Measurements from ENCODE around the gene UHRF1.
"Not testable (repeated sequence)": the region's sequence is repeated elsewhere in the genome, so short reads cannot be mapped to it uniquely, and the experiment has no call there.

The UHRF1 gene

GRCh38 chr19:4974880-4975469 is 65.7 kb downstream of the UHRF1 start:
- DNase-seq, result no peak

GRCh38 chr19:4975601-4976000 is 66.3 kb downstream of the UHRF1 start:
- DNase-seq, result not testable (repeated sequence)

DNA sequence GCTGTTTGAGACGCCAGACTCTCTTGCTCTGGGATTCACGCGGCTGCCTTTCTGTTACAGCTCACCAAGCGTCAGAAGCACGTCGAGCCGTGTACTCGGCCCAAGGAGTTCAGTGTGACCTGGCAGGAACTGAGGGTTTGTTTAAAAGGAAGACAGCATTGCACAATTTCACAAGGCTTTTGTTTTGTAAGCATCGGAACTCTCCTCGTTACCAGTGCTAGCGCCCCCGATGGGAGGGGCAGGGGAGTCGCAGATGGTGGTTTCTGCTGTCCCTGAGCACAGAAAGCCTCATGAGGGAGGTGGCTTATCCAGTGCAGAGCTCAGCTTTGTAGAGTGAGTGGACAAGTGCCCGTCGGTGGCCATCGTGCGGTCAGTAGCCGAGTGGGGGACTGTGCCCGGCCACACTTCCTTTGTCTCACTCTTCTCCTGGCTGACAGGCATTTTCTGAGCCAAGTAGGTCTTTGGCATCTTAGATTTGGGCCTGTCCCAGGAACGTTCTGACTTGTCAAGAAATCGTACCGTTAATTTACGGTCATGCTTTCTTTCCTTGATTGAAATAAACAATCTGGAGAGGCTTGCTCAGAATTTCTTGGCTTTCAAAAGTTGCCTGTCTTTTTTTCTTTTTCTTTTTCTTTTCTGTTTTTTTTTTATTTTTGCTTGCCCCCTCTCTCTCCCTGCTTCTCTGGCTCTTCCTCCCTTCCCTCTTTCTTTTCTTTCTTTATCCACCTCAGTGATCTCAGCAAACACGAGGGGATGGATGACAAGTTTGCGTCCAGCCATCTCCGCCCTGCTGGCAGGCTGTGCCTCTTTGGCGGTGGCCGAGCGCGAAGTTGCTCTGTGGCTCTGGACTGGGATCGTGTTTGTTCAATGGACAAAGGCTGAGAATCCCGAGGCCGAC is 67.3 kb downstream of the UHRF1 start:
- DNase-seq, result peak; percentile 64

- no peak for DNase-seq
Observed at GRCh38 chr19:4977299-4978174, 68.2 kb downstream of the UHRF1 start.

- DNase-seq, result no peak
Observed at GRCh38 chr19:4979211-4979807, 70.0 kb downstream of the UHRF1 start.

GRCh38 chr19:4980067-4980466 is 70.8 kb downstream of the UHRF1 start:
- no peak for DNase-seq

GRCh38 chr19:4980838-4981680 is 71.8 kb downstream of the UHRF1 start:
- no peak for DNase-seq

GRCh38 chr19:4981681-4981958 is 72.3 kb downstream of the UHRF1 start:
- DNase-seq, result no peak

DNA sequence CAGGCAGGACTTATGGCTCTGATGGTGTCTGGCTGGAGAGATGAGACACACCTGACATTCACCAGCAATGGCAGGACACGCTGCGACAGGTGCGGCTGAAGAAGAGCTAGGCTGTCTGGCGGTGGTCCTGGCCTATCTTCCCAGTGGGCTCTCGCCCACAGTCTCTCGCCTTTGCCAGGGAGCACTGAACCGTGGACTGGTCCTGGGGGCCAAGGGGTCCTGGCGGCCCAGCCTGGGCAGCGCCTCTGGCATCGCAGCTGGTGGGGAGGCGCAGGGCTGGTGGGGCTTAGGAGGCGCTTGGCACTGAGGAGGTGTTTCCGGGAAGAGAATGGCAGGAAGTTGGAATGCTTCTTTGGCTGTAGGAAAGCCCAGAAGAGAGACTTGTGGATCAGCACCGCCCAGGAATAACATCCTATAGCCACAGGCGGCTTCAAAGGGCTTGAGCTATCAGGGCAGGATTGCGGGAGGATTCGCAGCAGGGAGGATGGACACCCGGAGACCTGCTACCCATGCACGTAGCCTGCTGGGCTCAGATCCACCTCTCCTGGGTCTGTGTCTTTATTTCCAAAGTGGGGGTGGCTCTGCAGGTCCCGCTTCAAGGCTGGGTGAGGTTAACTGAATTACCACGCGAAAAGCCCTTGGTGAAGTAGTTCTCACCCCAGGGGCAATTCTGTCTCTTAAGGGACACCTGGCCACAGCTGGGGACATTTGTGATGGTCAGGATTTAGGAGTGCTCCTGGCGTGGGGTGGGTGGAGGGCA is 74.2 kb downstream of the UHRF1 start:
- DNase-seq, result no peak

DNA sequence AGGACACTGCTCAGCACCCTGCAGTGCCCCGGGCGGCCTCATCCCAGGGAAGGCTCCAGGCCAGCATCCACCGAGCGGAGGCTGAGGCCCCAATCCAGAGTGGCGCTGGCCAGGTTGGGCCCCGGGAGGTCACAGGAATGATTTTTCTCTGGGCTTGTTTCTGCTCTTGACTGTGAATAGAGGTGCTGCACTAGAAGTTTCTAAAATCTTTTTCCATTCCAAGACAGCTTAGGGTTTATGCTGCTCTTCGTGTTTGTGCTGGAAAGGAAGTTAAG is 74.7 kb downstream of the UHRF1 start:
- no peak for DNase-seq

GRCh38 chr19:4984438-4984990 is 75.2 kb downstream of the UHRF1 start:
- no peak for DNase-seq

DNA sequence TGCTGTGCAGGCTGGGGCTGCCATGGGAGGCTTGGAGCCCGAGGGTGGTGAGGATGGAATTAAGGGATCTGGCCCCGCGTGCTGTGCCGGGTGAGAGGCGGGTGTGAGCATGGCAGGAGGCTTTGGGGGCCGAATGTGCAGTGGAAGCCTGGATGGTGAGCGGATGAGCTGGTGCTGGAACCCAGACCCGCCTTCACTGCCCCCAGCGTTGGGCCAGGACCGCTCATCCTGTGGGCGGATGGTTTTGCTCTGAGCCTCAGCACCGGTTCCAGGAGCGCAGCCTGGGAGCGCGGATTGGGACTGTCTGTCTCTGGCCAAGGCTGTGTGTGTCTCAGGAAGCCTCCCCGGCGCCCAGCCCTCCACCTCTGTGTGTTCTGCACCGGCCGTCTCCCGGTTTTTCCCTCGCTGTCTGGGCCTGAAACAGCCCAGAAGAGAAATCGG is 76.3 kb downstream of the UHRF1 start:
- no peak for DNase-seq

DNA sequence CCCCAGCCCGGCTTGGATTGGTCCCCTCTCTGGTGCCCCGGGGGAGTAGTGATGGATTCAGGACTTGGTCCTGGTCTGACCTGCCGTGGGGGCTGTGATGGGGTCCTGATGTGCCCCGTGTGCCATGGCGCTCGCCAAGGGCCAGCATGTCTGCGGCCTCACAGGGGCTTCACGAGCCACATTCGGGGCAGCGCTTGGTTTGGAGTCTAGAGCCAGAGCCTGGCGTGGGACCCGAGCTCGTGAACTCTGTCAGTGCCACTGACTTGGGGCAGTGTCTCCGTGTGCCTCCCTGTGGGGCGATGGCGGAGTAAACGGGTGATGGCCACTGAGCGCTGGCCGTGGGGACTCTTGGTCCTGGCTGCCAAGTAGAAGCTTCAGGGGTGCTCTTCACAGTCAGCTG is 76.8 kb downstream of the UHRF1 start:
- DNase-seq, result no peak

GRCh38 chr19:4986471-4986891 is 77.2 kb downstream of the UHRF1 start:
- DNase-seq, result no peak

- no peak for DNase-seq
Observed at GRCh38 chr19:4987256-4987655, 78.0 kb downstream of the UHRF1 start.

DNA sequence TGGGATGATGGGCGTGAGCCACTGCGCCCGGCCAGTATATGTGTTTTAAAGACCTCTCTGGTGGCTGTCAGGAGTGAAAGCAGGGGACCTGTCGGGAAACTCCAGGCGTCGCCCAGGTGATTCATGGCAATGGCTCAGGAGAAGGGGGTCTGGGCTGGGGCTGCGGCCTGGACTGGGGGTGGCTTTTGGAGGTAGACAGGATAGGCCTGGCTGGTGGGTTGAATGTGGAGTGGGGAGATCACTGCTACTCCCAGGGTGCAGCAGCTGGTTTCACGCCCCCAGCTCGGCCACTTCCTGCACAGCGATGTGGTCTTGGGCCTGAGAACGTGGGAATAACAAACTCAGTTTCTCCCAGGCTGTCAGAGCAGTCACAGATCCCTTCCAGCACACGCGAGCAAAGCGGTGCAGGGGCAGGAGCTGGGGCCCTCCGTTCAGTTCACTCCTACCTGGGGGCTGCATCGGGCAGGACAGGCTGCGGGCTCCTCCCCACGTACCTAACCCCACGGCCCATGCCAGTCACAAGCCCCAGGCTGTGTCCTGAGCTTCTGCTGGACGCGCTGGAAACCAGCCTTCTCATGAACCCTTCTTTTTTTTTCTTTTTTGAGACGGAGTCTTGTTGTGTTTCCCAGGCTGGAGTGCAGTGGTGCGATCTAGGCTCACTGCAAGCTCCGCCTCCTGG is 78.5 kb downstream of the UHRF1 start:
- DNase-seq, result no peak

DNA sequence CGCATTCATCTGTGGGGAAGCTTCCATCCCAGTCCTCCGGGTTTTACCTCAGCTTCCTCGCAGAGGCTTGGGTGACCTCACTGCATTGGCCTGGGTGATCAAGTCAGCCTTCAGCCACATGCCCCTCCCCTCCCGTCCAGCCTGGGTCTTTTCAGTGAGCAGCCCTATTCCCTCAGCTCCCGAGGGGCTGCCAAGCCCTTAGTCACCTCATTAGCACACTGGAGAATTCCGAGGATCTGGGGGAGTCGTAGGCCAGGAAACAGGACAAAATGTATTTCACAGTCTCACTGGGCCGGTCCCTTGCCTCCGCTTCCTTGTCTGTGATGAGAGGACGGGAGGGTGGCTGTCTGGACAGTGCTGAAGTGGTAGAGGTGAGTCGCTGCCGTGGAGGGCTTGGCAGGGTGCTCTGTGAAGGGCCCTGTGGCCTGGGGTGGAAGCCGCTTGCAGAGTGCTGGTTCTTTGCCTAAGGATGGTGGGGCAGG is 79.5 kb downstream of the UHRF1 start:
- no peak for DNase-seq

GRCh38 chr19:4990306-4990705 is 81.0 kb downstream of the UHRF1 start:
- DNase-seq, result no peak

GRCh38 chr19:4991538-4991937 is 82.2 kb downstream of the UHRF1 start:
- no peak for DNase-seq

GRCh38 chr19:4991996-4992698 is 82.8 kb downstream of the UHRF1 start:
- no peak for DNase-seq
